MM.1S (cell line): ENCODE data around the gene C19orf38.

ENCODE experiments used
- CTCF ChIP-seq: fragments of 300-600 bp; sonication (generic); IDR thresholded peaks from 2 replicates; pipeline ENCODE4 v1.5.1; 2016; ENCODE audit warnings: antibody characterized with exemption, low read length, mixed read lengths
- EZH2 ChIP-seq: fragments of 300-600 bp; sonication (generic); optimal IDR thresholded peaks from 2 replicates; pipeline ENCODE3; 2017; ENCODE audit warnings: low read depth, mild to moderate bottlenecking, antibody characterized with exemption, low read length, mixed read lengths
- EZH2phosphoT487 ChIP-seq: fragments of 300-600 bp; sonication (generic); IDR thresholded peaks from 2 replicates; pipeline ENCODE4 v1.6.1; 2018; ENCODE audit warnings: antibody characterized with exemption, low read length

- TF ChIP-seq CTCF (no peak), EZH2 (no peak), EZH2phosphoT487 (no peak)
Measured at GRCh38 chr19:10812902-10813404, 35.3 kb upstream of the C19orf38 start.
